Measurements from ENCODE around the gene ZCCHC17.

Gene ZCCHC17

DNA sequence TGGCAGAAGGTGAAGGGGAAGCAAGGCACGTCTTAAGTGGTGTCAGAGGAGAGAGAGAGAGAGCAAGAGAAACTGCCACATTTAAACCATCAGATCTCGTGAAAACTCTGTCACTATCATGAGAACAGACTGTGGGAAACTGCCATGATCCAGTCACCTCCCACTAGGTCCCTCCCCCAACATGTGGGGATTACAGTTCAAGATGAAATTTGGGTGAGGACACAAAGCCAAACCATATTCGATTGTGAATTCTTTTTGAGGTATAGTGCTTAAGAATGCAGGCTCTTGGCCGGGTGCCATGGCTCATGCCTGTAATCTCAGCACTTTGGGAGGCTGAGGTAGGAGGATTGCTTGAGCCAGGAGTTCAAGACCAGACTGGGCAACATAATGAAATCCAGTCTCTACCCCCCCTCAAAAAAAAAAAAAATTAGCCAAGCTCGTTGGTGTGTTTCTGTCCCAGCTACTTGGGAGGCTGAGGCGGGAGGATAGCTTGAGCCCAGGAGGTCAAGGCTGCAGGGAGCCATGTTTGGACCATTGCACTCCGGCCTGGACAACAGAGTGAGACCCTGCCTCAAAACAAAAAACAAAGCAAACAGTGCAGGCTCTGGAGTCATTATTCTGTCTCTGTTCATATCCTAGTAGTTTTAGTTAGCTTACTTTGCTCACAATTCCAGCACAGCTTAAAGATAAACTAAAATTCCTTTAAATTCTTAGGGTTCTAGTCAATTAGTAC is 6.0 kb downstream of the ZCCHC17 start:
- Histone ChIP-seq H2BK15ac (ENCODE audit: low read length) (no peak overlapping the region), H2AFZ (ENCODE audit: low read length) (no peak overlapping the region), H3K23ac (ENCODE audit: low read depth, low read length, poor library complexity) (no peak overlapping the region), H3K4me1 (ENCODE audit: control insufficient read depth in 2 of 2, insufficient read depth in 1 of 2, low read depth in 1 of 2, low read length in 2 of 2) (peaks cover 1 to 2% of the 10 kb centered on the region in 2 donors), H3K36me3 (replicated peaks in 1 of 2; ENCODE audit: control insufficient read depth in 2 of 2, insufficient read depth in 2 of 2, low read length in 2 of 2) (peaks cover 2 to 22% of the 10 kb centered on the region in 2 donors), H3K4ac (ENCODE audit: low read length) (no peak overlapping the region), H3K79me1 (ENCODE audit: low read depth, low read length) (peaks cover 1% of the 10 kb centered on the region), H3K14ac (ENCODE audit: low read length) (no peak overlapping the region), H3K27ac (replicated peaks; ENCODE audit: low read length) (no peak overlapping the region), H3K27me3 (ENCODE audit: control insufficient read depth in 3 of 3, insufficient read depth in 3 of 3, low read depth in 1 of 3, low read length in 3 of 3) (no peaks in the 10 kb centered on the region), H2BK120ac (ENCODE audit: low read depth, low read length) (no peak overlapping the region), H2BK12ac (ENCODE audit: low read length) (no peak overlapping the region), H2AK5ac (ENCODE audit: low read depth, low read length) (no peak overlapping the region), H2BK5ac (ENCODE audit: low read length) (no peak overlapping the region), H3K18ac (ENCODE audit: low read length) (no peak overlapping the region), H3K4me3 (ENCODE audit: low read length in 2 of 2) (no peak overlapping the region), H4K91ac (ENCODE audit: low read depth, low read length, poor library complexity) (no peak overlapping the region), H3K4me2 (ENCODE audit: insufficient read depth, low read length, poor library complexity, severe bottlenecking) (no peak overlapping the region), H4K8ac (ENCODE audit: low read depth, low read length) (no peak overlapping the region), H3K9ac (ENCODE audit: low read depth, low read length, poor library complexity) (peak overlapping the region; percentile 21), H3K9me3 (replicated peaks in 1 of 2; ENCODE audit: control insufficient read depth in 2 of 2, insufficient read depth in 1 of 2, low read depth in 1 of 2, low read length in 2 of 2) (no peaks in the 10 kb centered on the region)
- DNase-seq (ENCODE audit: low spot score) = no peak
- WGBS, 2 donors (ENCODE audit: extremely low coverage in 2 of 2, insufficient read length in 2 of 2, insufficient replicate concordance in 1 of 2) = no CpG with 5 or more reads among the region's 7 CpGs

- no peaks in the 10 kb centered on the region for H3K9me3 ChIP-seq (replicated peaks in 1 of 2; ENCODE audit: control insufficient read depth in 2 of 2, insufficient read depth in 1 of 2, low read depth in 1 of 2, low read length in 2 of 2)
- H3K36me3 ChIP-seq (replicated peaks in 1 of 2; ENCODE audit: control insufficient read depth in 2 of 2, insufficient read depth in 2 of 2, low read length in 2 of 2) = peaks cover 0 to 37% of the 10 kb centered on the region in 2 donors
- WGBS, 2 donors (ENCODE audit: extremely low coverage in 2 of 2, insufficient read length in 2 of 2, insufficient replicate concordance in 1 of 2) = no CpG with 5 or more reads among the region's 3 CpGs
- no peak overlapping the region for H3K4me3 ChIP-seq (ENCODE audit: low read length in 2 of 2)
- H3K4me2 ChIP-seq (ENCODE audit: insufficient read depth, low read length, poor library complexity, severe bottlenecking) = no peak overlapping the region
- DNase-seq (ENCODE audit: low spot score) = no peak
- no peak overlapping the region for H2BK12ac ChIP-seq (ENCODE audit: low read length)
- H4K91ac ChIP-seq (ENCODE audit: low read depth, low read length, poor library complexity) = no peak overlapping the region
- H2AFZ ChIP-seq (ENCODE audit: low read length) = no peak overlapping the region
- H3K4ac ChIP-seq (ENCODE audit: low read length) = no peak overlapping the region
- H2BK120ac ChIP-seq (ENCODE audit: low read depth, low read length) = no peak overlapping the region
- no peak overlapping the region for H3K27ac ChIP-seq (replicated peaks; ENCODE audit: low read length)
- H3K79me1 ChIP-seq (ENCODE audit: low read depth, low read length) = no peaks in the 10 kb centered on the region
- H2BK15ac ChIP-seq (ENCODE audit: low read length) = no peak overlapping the region
- H3K27me3 ChIP-seq (ENCODE audit: control insufficient read depth in 3 of 3, insufficient read depth in 3 of 3, low read depth in 1 of 3, low read length in 3 of 3) = no peaks in the 10 kb centered on the region
- no peak overlapping the region for H3K14ac ChIP-seq (ENCODE audit: low read length)
- no peak overlapping the region for H2AK5ac ChIP-seq (ENCODE audit: low read depth, low read length)
- H2BK5ac ChIP-seq (ENCODE audit: low read length) = no peak overlapping the region
- H3K23ac ChIP-seq (ENCODE audit: low read depth, low read length, poor library complexity) = no peak overlapping the region
- no peak overlapping the region for H3K18ac ChIP-seq (ENCODE audit: low read length)
- H4K8ac ChIP-seq (ENCODE audit: low read depth, low read length) = no peak overlapping the region
- no peak overlapping the region for H3K9ac ChIP-seq (ENCODE audit: low read depth, low read length, poor library complexity)
- no peaks in the 10 kb centered on the region for H3K4me1 ChIP-seq (ENCODE audit: control insufficient read depth in 2 of 2, insufficient read depth in 1 of 2, low read depth in 1 of 2, low read length in 2 of 2)
These were observed 9.4 kb downstream of the ZCCHC17 start for GRCh38 chr1:31306278-31306677.

GRCh38 chr1:31308036-31308435 is 11.2 kb downstream of the ZCCHC17 start:
- H4K91ac ChIP-seq (ENCODE audit: low read depth, low read length, poor library complexity) = no peak overlapping the region
- no peak overlapping the region for H3K9ac ChIP-seq (ENCODE audit: low read depth, low read length, poor library complexity)
- no peak overlapping the region for H2BK5ac ChIP-seq (ENCODE audit: low read length)
- H3K79me1 ChIP-seq (ENCODE audit: low read depth, low read length) = no peaks in the 10 kb centered on the region
- no peak overlapping the region for H4K8ac ChIP-seq (ENCODE audit: low read depth, low read length)
- no peak overlapping the region for H3K18ac ChIP-seq (ENCODE audit: low read length)
- no peak overlapping the region for H2BK15ac ChIP-seq (ENCODE audit: low read length)
- H3K4ac ChIP-seq (ENCODE audit: low read length) = no peak overlapping the region
- no peak overlapping the region for H3K27ac ChIP-seq (replicated peaks; ENCODE audit: low read length)
- no peaks in the 10 kb centered on the region for H3K4me1 ChIP-seq (ENCODE audit: control insufficient read depth in 2 of 2, insufficient read depth in 1 of 2, low read depth in 1 of 2, low read length in 2 of 2)
- no peak overlapping the region for H2AFZ ChIP-seq (ENCODE audit: low read length)
- no peak overlapping the region for H2AK5ac ChIP-seq (ENCODE audit: low read depth, low read length)
- no peaks in the 10 kb centered on the region for H3K9me3 ChIP-seq (replicated peaks in 1 of 2; ENCODE audit: control insufficient read depth in 2 of 2, insufficient read depth in 1 of 2, low read depth in 1 of 2, low read length in 2 of 2)
- no peaks in the 10 kb centered on the region for H3K27me3 ChIP-seq (ENCODE audit: control insufficient read depth in 3 of 3, insufficient read depth in 3 of 3, low read depth in 1 of 3, low read length in 3 of 3)
- no peak overlapping the region for H2BK12ac ChIP-seq (ENCODE audit: low read length)
- no peak for DNase-seq (ENCODE audit: low spot score)
- WGBS, 2 donors (ENCODE audit: extremely low coverage in 2 of 2, insufficient read length in 2 of 2, insufficient replicate concordance in 1 of 2) = no CpG with 5 or more reads among the region's 1 CpG
- no peak overlapping the region for H3K4me3 ChIP-seq (ENCODE audit: low read length in 2 of 2)
- H3K14ac ChIP-seq (ENCODE audit: low read length) = no peak overlapping the region
- H3K36me3 ChIP-seq (replicated peaks in 1 of 2; ENCODE audit: control insufficient read depth in 2 of 2, insufficient read depth in 2 of 2, low read length in 2 of 2) = peaks cover 3 to 50% of the 10 kb centered on the region in 2 donors
- no peak overlapping the region for H3K23ac ChIP-seq (ENCODE audit: low read depth, low read length, poor library complexity)
- H2BK120ac ChIP-seq (ENCODE audit: low read depth, low read length) = no peak overlapping the region
- H3K4me2 ChIP-seq (ENCODE audit: insufficient read depth, low read length, poor library complexity, severe bottlenecking) = no peak overlapping the region

DNA sequence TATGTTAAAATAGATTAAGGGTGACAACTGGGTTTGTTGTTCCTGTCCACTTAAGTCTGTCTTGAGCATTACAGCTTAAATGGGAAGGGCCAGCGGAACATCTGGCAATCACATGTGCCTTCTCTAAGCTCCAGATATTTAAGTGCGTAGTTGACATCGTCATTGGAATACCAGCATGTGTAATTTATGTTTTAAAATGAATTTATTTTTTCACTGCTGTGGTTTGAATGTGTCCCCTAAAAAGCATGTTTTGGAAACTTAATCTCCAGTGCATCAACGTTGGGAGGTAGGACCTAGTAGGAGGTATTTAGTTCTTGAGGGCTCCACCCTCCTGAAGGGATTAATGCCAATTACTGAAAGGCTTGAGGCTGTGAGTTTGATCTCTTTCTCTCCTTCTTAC is 13.4 kb downstream of the ZCCHC17 start:
- no peaks in the 10 kb centered on the region for H3K9me3 ChIP-seq (replicated peaks in 1 of 2; ENCODE audit: control insufficient read depth in 2 of 2, insufficient read depth in 1 of 2, low read depth in 1 of 2, low read length in 2 of 2)
- no peak overlapping the region for H2BK120ac ChIP-seq (ENCODE audit: low read depth, low read length)
- H3K79me1 ChIP-seq (ENCODE audit: low read depth, low read length) = no peaks in the 10 kb centered on the region
- no peak overlapping the region for H4K91ac ChIP-seq (ENCODE audit: low read depth, low read length, poor library complexity)
- H3K27ac ChIP-seq (replicated peaks; ENCODE audit: low read length) = no peak overlapping the region
- no peak overlapping the region for H3K4me2 ChIP-seq (ENCODE audit: insufficient read depth, low read length, poor library complexity, severe bottlenecking)
- no peak overlapping the region for H3K23ac ChIP-seq (ENCODE audit: low read depth, low read length, poor library complexity)
- peaks cover 3 to 58% of the 10 kb centered on the region in 2 donors for H3K36me3 ChIP-seq (replicated peaks in 1 of 2; ENCODE audit: control insufficient read depth in 2 of 2, insufficient read depth in 2 of 2, low read length in 2 of 2)
- DNase-seq (ENCODE audit: low spot score) = no peak
- no peak overlapping the region for H3K4ac ChIP-seq (ENCODE audit: low read length)
- H2BK12ac ChIP-seq (ENCODE audit: low read length) = no peak overlapping the region
- H2BK15ac ChIP-seq (ENCODE audit: low read length) = no peak overlapping the region
- H2AFZ ChIP-seq (ENCODE audit: low read length) = no peak overlapping the region
- H4K8ac ChIP-seq (ENCODE audit: low read depth, low read length) = no peak overlapping the region
- H3K4me1 ChIP-seq (ENCODE audit: control insufficient read depth in 2 of 2, insufficient read depth in 1 of 2, low read depth in 1 of 2, low read length in 2 of 2) = no peaks in the 10 kb centered on the region
- H2BK5ac ChIP-seq (ENCODE audit: low read length) = no peak overlapping the region
- no peak overlapping the region for H3K18ac ChIP-seq (ENCODE audit: low read length)
- H2AK5ac ChIP-seq (ENCODE audit: low read depth, low read length) = no peak overlapping the region
- H3K14ac ChIP-seq (ENCODE audit: low read length) = no peak overlapping the region
- no peaks in the 10 kb centered on the region for H3K27me3 ChIP-seq (ENCODE audit: control insufficient read depth in 3 of 3, insufficient read depth in 3 of 3, low read depth in 1 of 3, low read length in 3 of 3)
- H3K9ac ChIP-seq (ENCODE audit: low read depth, low read length, poor library complexity) = no peak overlapping the region
- H3K4me3 ChIP-seq (ENCODE audit: low read length in 2 of 2) = no peak overlapping the region
- no CpG with 5 or more reads among the region's 4 CpGs for WGBS, 2 donors (ENCODE audit: extremely low coverage in 2 of 2, insufficient read length in 2 of 2, insufficient replicate concordance in 1 of 2)
